ENCODE measurements around the gene GALNT3. TPM values are rescaled to one million over a fixed set of nuclear protein-coding genes. Genes with fewer than 3 reads are reported as not detected.

GALNT3 gene
- total RNA-seq = 0.16 and 0.17 TPM in 2 replicates

GRCh38 chr2:165793779-165794535, at the start of gene GALNT3:
TSS of gene GALNT3 (minus strand) at chr2:165794247. CDS start at chr2:165770700, 23,547 bp downstream.

Other genes starting within 250 kb of the GALNT3 start
- 19.7 and 27.0 TPM in 2 replicates for gene TTC21B, start 159.5 kb upstream of the GALNT3 start, total RNA-seq